Measurements from ENCODE around the gene FSTL5. TPM values are rescaled to one million over a fixed set of nuclear protein-coding genes. Genes with fewer than 3 reads are reported as not detected.

The FSTL5 gene
- total and polyA plus RNA-seq, 2 experiments from 2014 or later = 0.12 to 0.59 TPM

DNA sequence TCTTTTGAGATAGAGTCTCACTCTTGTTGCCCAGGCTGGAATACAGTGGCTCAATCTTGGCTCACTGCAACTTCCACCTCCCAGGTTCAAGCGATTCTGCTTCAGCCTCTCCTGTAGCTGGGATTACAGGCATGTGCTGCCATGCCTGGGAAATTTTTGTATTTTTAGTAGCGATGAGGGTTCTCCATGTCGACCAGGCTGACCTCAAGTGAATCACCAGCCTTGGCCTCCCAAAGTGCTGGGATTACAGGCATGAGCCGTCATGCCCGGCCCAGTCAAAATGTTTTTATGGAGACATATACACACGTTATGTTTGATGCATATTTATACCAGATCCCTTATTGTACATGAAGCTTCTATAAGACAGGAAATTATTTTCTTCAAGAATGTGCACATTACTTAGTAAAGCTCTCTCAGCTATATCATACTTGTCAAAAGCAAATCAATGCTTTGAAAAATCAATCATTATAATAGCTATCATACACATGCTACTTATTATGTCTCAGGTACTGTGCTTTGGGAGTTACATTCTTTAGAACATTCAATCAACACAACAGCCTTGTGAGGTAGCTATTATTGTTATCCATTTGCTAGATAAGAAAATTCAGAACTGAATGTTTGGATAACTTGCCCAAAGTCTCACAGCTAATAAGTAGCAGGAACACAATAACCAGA lies 269.2 kb downstream of the FSTL5 start:
- TF ChIP-seq, protein P1, sequence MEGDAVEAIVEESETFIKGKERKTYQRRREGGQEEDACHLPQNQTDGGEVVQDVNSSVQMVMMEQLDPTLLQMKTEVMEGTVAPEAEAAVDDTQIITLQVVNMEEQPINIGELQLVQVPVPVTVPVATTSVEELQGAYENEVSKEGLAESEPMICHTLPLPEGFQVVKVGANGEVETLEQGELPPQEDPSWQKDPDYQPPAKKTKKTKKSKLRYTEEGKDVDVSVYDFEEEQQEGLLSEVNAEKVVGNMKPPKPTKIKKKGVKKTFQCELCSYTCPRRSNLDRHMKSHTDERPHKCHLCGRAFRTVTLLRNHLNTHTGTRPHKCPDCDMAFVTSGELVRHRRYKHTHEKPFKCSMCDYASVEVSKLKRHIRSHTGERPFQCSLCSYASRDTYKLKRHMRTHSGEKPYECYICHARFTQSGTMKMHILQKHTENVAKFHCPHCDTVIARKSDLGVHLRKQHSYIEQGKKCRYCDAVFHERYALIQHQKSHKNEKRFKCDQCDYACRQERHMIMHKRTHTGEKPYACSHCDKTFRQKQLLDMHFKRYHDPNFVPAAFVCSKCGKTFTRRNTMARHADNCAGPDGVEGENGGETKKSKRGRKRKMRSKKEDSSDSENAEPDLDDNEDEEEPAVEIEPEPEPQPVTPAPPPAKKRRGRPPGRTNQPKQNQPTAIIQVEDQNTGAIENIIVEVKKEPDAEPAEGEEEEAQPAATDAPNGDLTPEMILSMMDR (IDR thresholded peaks at IDR 0.05; ENCODE audit: low read depth, low read length) = no peak
- Histone ChIP-seq H3K9me3 (ENCODE audit: low read depth) (no peaks in the 10 kb centered on the region), H3K27ac (no peak overlapping the region), H3K4me3 (no peak overlapping the region), H3K4me1 (ENCODE audit: low read depth) (no peaks in the 10 kb centered on the region), H3K36me3 (no peaks in the 10 kb centered on the region), H3K27me3 (no peaks in the 10 kb centered on the region)
- no peak for DNase-seq (ENCODE audit: low read depth in 1 of 2, low spot score in 1 of 2)

DNA sequence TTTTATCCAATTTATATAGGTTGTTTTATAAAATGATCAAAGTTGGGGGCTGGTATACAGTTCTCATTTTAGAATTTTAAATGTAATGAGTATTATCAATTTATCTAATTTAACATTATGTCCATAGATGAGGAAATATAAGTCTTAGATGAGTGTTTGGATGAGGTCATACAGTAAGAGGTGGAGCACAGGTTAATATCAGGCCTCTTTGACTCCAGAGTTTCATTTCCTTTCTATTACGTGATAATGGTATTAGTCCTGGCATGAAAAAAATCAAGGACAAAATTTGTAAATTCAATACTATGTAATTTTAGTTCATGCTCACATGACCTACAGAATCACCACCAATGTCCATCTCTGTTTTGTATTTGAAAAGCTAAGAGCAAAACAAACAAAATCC lies 269.8 kb downstream of the FSTL5 start:
- Histone ChIP-seq H3K9me3 (ENCODE audit: low read depth) (no peaks in the 10 kb centered on the region), H3K36me3 (no peaks in the 10 kb centered on the region), H3K4me3 (no peak overlapping the region), H3K4me1 (ENCODE audit: low read depth) (no peaks in the 10 kb centered on the region), H3K27me3 (no peaks in the 10 kb centered on the region), H3K27ac (no peak overlapping the region)
- TF ChIP-seq, protein P1 (IDR thresholded peaks at IDR 0.05; ENCODE audit: low read depth, low read length) = no peak
- no peak for DNase-seq (ENCODE audit: low read depth in 1 of 2, low spot score in 1 of 2)

DNA sequence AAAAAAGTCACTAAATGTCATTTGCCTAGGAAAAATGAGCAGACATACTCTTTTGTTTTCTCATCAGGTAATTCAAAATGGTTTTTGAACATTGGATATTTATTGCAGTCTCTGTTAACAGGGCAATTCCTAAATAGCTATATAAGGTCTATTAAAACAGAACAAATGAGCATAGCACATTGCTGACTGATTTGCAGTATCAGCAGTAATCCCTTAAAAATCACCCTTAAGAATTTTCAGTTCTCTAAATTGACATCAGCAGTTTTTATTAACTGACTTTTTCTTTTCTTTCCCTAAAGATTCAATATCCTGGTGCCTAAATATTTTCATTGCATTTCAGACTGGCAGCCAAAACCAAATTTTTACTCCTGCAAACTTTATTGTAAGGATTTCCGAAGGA lies 270.2 kb downstream of the FSTL5 start:
- H3K4me1 ChIP-seq (ENCODE audit: low read depth) = no peaks in the 10 kb centered on the region
- TF ChIP-seq, protein P1 (IDR thresholded peaks at IDR 0.05; ENCODE audit: low read depth, low read length) = no peak
- H3K9me3 ChIP-seq (ENCODE audit: low read depth) = no peaks in the 10 kb centered on the region
- no peak overlapping the region for H3K4me3 ChIP-seq
- no peaks in the 10 kb centered on the region for H3K36me3 ChIP-seq
- H3K27ac ChIP-seq = no peak overlapping the region
- H3K27me3 ChIP-seq = no peaks in the 10 kb centered on the region
- DNase-seq (ENCODE audit: low read depth in 1 of 2, low spot score in 1 of 2) = no peak

DNA sequence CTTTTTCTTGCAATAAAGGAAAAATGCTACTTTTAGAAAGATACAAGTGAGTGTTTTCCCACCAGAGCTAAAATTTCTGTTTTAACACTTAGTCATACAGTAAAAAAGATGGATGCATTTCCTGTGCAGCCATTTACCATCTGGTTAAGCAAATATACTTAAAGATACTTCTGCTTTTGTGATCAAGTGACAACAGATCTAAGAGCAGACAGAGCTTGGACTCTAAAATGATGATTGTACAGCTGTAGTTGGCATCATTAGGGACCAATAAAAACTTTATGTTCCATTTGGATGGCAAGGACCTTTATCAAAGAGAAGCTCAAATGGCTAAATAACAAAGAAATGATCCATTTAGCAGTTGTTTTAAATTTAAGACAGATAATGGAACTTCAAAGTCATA lies 270.8 kb downstream of the FSTL5 start:
- H3K4me3 ChIP-seq = no peak overlapping the region
- no peaks in the 10 kb centered on the region for H3K9me3 ChIP-seq (ENCODE audit: low read depth)
- no peak overlapping the region for H3K27ac ChIP-seq
- DNase-seq (ENCODE audit: low read depth in 1 of 2, low spot score in 1 of 2) = no peak
- H3K4me1 ChIP-seq (ENCODE audit: low read depth) = no peaks in the 10 kb centered on the region
- TF ChIP-seq, protein P1 (IDR thresholded peaks at IDR 0.05; ENCODE audit: low read depth, low read length) = no peak
- no peaks in the 10 kb centered on the region for H3K27me3 ChIP-seq
- no peaks in the 10 kb centered on the region for H3K36me3 ChIP-seq

DNA sequence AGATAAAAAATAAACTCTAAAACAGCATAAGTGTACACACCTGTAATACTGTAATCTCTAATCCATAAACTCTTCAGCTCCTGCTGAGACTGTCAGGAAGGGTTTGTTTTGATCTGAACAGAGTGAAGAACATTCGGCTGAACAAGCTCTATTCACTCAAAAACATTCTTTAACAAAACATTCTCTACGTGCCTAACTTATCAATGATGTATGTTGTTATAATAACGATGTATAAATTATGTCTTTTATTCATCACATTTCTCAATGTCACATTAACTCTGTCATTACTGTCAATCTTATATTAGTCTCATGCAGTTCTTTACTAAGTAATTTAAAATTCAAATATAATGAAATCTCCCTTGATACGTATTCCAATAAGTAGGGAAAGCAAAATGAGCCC lies 280.6 kb downstream of the FSTL5 start:
- no peaks in the 10 kb centered on the region for H3K36me3 ChIP-seq
- H3K9me3 ChIP-seq (ENCODE audit: low read depth) = no peaks in the 10 kb centered on the region
- no peak overlapping the region for H3K27ac ChIP-seq
- no peaks in the 10 kb centered on the region for H3K27me3 ChIP-seq
- DNase-seq (ENCODE audit: low read depth in 1 of 2, low spot score in 1 of 2) = no peak
- H3K4me1 ChIP-seq (ENCODE audit: low read depth) = no peaks in the 10 kb centered on the region
- no peak overlapping the region for H3K4me3 ChIP-seq
- TF ChIP-seq, protein P1 (IDR thresholded peaks at IDR 0.05; ENCODE audit: low read depth, low read length) = no peak
